ENCODE measurements around the gene GABRB3.

The GABRB3 gene

DNA sequence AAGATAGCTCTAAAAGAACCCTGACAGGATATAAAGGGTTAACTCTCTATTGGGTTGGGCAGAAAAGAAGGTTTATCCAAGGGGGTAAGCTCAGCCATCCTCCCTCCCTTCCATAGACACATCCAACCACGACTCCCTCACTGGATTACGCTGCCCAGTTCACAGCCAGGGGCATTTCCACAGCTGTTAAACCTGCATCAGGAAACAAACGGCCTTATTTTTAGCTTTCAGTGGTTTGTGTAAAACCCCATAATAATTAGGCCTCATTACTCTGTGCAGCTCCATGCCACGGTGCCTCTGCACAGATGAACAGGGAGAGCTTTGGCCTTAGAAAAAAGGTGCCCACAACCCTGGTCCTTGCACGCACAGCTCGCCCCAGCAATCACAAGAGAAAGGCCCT lies 110.6 kb downstream of the GABRB3 start:
- no peak overlapping the region for H3K4me3 ChIP-seq (ENCODE audit: low read depth, low read length)
- TF ChIP-seq, protein P1, sequence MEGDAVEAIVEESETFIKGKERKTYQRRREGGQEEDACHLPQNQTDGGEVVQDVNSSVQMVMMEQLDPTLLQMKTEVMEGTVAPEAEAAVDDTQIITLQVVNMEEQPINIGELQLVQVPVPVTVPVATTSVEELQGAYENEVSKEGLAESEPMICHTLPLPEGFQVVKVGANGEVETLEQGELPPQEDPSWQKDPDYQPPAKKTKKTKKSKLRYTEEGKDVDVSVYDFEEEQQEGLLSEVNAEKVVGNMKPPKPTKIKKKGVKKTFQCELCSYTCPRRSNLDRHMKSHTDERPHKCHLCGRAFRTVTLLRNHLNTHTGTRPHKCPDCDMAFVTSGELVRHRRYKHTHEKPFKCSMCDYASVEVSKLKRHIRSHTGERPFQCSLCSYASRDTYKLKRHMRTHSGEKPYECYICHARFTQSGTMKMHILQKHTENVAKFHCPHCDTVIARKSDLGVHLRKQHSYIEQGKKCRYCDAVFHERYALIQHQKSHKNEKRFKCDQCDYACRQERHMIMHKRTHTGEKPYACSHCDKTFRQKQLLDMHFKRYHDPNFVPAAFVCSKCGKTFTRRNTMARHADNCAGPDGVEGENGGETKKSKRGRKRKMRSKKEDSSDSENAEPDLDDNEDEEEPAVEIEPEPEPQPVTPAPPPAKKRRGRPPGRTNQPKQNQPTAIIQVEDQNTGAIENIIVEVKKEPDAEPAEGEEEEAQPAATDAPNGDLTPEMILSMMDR (IDR thresholded peaks at IDR 0.05; ENCODE audit: low read depth, low read length) = no peak

DNA sequence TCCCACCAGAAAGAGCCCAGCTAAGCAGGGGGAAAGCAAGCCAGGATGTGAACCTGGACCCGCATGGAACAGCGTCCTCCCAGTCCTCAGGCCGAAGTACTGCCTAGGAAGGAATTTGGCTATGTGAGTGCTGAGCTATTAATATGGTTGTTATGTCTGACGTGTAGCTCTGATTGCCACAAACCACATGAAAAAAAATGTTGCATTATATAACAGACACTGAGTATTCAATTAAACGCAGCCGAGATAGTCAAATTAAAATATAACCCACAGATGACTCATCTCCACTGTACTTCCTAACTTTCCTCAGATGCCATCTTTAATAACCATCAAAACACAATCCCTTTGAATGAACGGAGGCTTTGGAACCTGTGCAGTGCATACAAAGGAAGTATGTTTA lies 111.1 kb downstream of the GABRB3 start:
- TF ChIP-seq, protein P1 (IDR thresholded peaks at IDR 0.05; ENCODE audit: low read depth, low read length) = no peak
- H3K4me3 ChIP-seq (ENCODE audit: low read depth, low read length) = no peak overlapping the region

DNA sequence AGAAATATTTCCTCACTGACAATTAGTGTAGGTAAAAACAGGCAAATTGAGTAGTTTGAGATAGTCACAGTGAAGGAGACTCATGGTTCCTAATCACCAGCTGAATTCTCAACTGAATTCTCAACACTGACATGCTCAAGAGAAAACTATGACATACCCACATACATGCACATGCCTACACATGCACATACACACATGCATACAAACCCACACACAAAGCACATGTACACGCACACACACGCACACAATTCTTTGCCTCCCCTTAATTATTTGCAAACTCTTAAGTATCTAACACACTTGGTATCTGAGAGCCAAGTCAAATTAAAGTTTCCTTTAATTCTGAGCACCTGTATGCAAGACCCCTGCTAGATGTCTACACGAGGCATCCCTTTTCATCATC lies 111.8 kb downstream of the GABRB3 start:
- TF ChIP-seq, protein P1 (IDR thresholded peaks at IDR 0.05; ENCODE audit: low read depth, low read length) = no peak
- no peak overlapping the region for H3K4me3 ChIP-seq (ENCODE audit: low read depth, low read length)

DNA sequence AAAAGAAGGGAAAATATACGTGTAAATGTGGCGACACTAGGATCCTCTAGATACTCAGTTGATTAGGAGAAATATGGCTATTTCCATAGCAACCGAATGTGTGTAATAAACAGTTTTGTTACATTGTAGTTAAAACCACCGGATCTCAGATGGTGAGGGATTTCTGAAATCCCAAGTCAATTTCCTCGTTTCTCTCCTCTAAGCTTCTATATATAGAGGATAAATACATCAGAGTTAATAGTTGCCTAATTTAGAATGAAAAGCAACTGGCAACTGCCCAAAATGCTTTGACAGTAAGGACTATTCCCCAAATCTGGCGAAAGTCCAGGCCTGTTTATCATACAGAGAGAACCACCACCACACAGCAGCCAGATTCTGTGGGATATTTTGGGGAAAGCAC lies 112.6 kb downstream of the GABRB3 start:
- TF ChIP-seq, protein P1 (IDR thresholded peaks at IDR 0.05; ENCODE audit: low read depth, low read length) = no peak
- no peak overlapping the region for H3K4me3 ChIP-seq (ENCODE audit: low read depth, low read length)

DNA sequence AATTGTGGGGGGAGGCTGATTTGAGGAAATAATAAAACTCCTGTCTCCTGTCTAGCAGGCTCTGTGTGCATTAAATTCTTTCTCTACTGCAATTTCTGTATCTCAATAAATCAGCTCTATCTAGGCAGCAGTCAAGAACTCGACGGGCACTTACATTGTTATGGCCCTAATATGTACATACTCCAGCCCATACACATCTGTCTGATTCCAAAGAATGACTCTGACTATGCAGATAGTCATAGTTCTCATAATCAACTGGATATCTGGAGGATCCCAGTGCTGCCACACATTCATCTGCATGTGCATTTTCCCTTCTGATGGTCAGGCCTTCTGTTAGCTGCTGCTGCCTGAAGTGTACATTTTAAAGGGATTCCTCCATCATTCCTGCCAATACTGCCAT lies 114.6 kb downstream of the GABRB3 start:
- TF ChIP-seq, protein P1 (IDR thresholded peaks at IDR 0.05; ENCODE audit: low read depth, low read length) = no peak
- no peak overlapping the region for H3K4me3 ChIP-seq (ENCODE audit: low read depth, low read length)

DNA sequence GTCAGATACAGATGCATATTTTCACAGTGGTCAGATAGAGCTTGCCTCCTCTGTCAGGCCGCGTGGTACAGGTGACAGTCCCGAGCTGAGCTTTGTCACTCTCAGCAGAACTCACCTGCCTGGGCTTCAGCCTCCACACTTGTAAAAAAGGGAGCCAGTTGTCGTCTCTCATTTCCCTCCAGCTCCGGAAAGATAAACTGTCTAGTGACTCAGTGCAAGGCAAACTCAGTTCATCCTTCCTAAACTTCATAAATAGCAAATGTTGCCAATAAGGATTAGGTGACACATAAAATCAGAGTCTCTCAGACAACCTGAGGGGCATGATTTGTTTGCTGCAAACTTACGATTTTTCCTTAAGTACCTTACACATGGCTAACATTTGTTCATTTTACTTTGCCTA lies 116.8 kb downstream of the GABRB3 start:
- no peak overlapping the region for H3K4me3 ChIP-seq (ENCODE audit: low read depth, low read length)
- TF ChIP-seq, protein P1 (IDR thresholded peaks at IDR 0.05; ENCODE audit: low read depth, low read length) = no peak

DNA sequence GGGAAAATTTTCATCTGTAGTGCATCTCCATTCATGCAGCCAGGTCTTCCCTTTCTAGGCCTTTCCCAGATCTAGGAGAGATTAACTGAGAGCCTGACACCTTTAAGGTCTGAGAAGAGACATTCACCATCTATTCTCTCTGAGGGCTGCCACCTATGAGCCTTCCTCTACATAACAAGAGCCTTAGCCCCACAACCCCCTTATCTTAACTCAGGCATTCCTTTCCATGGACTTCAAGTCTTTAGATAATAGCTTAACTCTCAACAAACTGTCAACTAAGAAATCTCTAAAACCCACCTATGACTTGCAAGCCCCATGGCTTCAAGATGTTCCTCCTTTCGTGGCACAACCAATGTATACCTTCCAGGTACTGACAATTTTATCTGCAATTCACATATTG lies 121.0 kb downstream of the GABRB3 start:
- TF ChIP-seq, protein P1 (IDR thresholded peaks at IDR 0.05; ENCODE audit: low read depth, low read length) = no peak
- no peak overlapping the region for H3K4me3 ChIP-seq (ENCODE audit: low read depth, low read length)

Measured in WI38 (cell line).